Measurements from ENCODE around the gene CEBPE.

The CEBPE gene

DNA sequence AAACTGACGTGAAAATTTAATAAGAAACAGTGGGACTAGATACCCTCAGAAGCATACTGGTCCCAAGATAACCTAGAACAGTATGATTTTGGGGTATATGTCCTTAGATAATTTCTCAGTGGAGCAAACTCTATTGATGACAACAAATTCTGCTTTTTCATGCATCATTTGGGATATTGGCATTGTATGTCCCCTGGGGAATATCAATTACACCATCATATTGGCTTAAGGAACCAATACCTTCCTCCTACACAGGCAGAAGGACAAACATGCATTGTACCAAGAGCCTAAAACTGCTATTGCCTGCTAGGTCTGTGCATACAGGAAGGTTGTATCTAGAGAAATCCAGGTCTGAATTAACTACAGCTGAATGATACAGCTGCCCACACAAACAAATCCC is 44.1 kb downstream of the CEBPE start:
- no peak for DNase-seq

DNA sequence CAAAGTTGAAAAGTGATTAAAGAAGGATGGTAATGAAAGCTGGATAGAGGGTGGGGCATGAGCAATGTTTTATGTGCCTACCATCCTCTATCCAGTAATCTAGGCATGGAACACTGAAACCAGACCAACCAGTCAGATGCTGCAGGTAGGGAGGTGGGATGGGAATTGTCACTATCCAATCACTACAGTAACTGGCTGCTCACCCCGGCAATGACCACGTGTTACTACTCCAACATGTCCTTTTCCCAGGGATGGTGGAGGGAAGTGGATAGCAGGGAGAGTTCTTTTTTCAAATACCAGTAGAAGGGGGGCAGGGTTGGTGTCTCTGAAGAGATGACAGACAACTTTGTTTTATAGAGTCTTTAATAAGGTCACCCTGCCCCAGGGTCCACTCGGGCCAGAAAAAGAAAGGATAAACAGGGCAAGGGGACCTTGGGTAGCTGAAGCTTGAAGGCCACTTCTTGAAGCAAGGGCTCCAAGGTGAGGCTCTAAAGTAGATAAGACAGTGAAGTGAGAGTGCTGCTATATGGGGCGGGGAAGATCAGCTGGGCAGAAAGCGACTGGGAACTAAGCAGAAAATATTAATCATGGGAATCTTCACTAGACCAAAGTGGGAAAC is 47.0 kb downstream of the CEBPE start:
- no peak for DNase-seq

DNA sequence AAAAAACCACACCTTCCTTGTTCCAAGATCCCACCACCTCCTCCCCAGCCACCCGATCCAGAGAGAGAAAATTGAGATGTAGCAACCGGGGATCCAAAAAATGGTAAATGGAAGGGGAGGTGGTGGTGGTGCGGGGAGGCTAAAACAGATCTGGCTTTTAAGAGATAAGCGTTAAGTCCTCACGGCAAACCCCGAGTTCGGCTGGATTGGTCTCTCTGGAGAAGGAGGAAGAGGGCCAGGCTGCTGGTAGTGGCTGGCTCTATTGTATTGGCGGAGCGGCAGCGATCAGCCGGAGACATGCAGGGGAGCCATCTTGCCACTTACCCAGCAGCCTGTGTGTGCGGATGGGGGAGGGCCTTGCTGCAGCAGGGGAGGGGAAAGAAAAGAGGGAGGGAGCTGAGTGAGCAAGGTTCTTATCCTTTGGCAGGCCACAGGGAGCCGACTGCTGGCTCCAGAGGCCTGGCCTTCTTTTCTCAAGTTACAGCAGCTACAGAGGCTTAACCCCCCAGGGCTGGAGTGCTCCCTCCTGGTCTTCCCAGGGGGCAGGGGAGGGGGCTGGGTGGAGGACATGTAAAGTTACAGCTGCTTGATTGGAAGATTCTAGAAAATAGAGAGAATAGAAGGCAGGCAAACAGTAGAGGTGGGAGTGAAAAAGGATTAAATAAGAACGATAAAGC is 47.7 kb downstream of the CEBPE start:
- DNase-seq: peak; percentile 70 to 77

DNA sequence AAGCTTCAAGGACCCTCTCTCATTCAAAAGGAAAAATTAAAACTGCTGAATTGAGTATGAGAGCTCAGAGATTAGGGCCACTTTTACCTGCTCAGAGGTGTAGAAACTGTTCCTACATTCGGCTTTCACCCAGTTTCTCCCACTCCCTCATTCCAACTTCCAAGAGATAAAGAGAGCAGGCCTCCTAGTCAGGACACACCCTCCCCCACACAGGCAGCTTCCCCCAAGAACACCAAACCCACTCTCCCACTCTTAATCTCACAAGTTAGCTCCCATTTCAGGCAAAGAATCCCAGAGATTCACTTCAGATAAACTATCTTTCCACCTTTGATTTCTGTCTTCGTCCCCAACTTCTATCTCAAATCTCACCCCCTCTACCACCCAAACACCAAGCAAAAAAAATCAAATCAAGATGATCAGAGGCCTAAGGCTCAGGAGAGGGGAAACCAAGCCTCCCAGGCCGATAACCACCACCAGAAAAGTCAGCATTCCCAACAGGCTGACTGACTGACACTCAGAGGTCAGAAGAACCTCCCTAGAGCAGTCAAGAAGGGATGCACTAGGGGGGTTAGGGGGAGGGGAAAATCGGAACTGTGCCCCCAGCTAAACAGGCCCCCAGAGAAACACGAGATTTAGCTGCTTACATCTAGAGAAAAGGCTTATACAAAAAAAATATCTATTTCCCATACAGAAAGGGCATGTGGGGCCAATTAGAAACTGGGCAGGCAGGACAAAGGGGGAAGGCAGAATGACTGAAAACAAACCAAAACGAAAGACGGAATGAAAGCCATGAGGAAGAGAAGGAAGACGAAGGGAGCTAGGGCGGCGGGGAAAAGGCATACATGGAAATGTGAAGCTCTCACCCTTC is 48.6 kb downstream of the CEBPE start:
- DNase-seq: no peak

DNA sequence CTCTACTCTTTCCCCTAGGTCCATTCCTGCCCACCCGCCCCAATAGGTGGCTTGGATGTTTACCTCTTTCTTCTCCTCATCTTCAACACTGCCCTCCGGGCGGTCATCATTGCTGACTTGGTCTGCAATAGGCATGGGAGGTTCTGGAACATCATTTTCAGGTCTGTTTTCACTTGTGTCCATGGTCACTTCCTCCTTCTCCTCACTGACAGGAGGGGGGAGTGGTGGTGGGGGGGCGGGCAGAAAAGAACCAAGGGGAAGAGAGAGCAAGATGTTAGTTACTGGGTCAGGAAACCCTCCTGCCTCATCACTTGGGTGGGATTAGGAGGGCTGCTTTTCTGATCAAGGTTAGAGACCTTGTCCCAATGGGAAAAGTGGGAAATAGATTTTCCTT is 49.6 kb downstream of the CEBPE start:
- no peak for DNase-seq

DNA sequence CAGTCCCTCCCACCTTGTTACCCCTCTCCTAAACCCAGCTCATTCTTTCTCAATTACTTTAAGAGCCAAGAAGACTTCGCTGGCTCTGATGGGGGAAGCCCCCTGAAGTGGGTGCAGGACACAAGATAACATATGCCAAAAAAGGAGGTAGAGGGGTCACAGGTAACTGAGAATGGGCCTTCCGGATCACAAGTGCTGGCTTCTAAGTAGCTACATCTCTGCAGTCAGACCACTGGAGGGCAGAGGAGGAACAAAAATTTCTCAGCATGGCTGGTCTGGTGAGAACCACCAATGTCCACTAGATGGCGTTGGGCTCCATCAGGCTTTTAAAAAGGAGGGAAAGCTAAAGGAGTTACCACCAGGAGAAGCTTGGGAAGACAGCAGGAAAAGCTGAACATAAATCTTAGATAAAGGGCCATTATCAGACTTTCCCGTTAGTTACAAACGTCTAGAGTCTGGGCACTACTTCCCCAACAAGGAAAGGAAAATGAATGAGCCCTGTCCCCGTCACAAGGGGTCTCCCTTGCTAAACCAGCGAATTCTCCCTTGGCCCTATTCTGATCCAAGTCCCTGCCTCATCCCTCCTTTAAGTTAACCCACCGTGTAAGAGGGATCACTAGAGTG is 50.2 kb downstream of the CEBPE start:
- peak; percentile 48 to 68 for DNase-seq

DNA sequence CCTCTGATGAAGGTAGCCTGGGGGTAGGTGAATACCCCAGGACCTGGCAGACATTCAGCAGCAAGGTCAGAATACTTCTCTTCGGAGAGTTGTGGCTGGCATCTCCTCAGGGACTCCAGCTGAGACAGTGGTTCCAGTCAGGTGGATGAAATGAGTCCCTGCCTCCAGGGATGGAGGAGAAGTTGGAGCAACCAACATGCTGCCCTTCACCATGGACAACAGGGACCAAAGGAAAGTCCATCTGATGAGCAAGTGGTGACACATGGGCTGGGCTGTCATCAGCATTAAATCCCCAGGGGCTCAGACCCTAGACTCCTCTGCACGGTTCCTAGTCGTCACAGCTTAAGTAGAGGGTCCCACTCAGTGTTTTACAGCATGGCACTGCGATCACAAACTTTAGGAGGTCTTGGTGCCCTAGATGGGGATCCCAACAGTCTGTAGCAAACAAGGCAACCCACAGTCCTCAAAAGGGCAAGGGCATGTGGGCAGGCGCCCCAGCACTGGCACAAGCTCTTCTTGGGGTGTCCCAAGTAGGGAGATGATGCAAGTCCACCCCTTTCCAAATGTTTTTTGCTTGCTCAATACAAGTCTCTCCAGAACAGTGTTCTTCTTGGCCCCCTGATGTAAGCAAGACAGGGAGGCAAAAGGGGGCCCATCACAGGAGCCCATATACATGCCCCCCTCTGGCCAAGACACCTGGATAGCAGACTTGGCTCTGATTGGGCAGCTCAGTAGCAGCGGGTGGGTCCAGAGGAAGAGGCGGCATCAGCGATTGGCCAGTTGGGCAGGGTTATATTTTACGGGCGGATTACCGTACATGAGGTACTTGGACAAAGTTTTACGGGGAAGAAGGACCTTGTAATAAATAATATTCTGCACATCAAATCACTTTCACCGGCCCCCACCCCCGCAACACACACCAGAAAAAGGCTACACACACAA is 50.9 kb downstream of the CEBPE start:
- DNase-seq: no peak

All from stimulated activated CD4-positive, alpha-beta T cell treated with anti-CD3 and anti-CD28 coated beads, Interleukin-4, amount 100 ng/mL, for 4 hours (primary cell).